Esophagus squamous epithelium (tissue), 4 donors: ENCODE data around the gene NOL3.

ENCODE experiments used
- POLR2A ChIP-seq, 4 donors: fragments of 450-650 bp; IDR thresholded peaks; one replicate each; pipeline ENCODE4 v1.6.1; 2017; ENCODE audit warnings: antibody characterized with exemption in 4 of 4, mild to moderate bottlenecking in 4 of 4, moderate library complexity in 3 of 4
- TF ChIP-seq, protein P1 (sequence below), 6 experiments: fragments of 450-650 bp in 4 of 6; fragments of 200-600 bp in 2 of 6; sonication (generic) in 2 of 6; IDR thresholded peaks; one replicate each; pipeline ENCODE4 v1.5.1; 2016 to 2019; ENCODE audit warnings: antibody characterized with exemption in 6 of 6, mild to moderate bottlenecking in 4 of 6, moderate library complexity in 4 of 6

DNA sequence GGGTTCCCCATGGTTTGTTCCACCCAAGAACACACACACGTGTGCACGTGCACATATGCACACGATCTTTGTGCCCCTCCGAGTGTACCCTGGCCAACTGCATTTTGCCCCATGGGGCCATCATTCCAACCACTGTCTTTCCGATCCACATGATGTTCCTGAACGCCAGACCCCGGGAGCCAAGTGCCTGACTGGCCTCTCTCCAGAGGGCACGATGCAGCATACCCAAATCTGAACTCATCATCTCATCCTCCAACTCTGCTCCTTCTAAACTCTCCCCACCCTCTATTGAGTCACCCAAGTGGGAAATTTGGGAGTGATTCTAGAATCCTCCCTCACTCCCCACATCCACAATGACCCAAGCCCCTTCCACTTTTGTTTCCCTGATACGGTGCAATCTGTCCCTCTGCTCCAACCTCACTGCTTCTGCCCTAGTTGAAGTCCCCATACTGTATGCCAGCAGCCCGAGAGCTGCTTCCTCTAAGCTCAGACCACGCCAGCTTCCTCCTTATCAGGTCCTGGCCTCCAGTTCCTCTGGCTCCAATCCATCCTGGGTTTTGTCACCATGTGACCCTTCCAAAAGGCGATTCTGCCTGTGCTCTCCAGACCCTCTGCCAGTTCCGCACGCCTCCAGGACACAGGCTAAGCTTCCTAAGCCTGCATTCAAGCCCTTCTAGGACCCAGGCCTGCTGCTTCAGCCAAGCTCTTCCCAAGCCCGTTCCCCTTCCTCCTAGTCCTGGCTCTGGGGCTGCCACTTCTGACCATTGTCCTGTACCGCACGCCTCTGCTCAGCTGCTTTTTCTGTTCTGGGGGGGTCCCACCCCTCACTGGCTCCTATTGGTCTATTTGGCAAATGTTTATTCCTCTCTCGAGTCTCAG is 46.5 kb downstream of the NOL3 start:
- TF ChIP-seq POLR2A (IDR thresholded peaks at IDR 0.05) = no peak
- TF ChIP-seq, protein P1, sequence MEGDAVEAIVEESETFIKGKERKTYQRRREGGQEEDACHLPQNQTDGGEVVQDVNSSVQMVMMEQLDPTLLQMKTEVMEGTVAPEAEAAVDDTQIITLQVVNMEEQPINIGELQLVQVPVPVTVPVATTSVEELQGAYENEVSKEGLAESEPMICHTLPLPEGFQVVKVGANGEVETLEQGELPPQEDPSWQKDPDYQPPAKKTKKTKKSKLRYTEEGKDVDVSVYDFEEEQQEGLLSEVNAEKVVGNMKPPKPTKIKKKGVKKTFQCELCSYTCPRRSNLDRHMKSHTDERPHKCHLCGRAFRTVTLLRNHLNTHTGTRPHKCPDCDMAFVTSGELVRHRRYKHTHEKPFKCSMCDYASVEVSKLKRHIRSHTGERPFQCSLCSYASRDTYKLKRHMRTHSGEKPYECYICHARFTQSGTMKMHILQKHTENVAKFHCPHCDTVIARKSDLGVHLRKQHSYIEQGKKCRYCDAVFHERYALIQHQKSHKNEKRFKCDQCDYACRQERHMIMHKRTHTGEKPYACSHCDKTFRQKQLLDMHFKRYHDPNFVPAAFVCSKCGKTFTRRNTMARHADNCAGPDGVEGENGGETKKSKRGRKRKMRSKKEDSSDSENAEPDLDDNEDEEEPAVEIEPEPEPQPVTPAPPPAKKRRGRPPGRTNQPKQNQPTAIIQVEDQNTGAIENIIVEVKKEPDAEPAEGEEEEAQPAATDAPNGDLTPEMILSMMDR (IDR thresholded peaks at IDR 0.05) = no peak
